ENCODE results near the gene TTC31.

The TTC31 gene

DNA sequence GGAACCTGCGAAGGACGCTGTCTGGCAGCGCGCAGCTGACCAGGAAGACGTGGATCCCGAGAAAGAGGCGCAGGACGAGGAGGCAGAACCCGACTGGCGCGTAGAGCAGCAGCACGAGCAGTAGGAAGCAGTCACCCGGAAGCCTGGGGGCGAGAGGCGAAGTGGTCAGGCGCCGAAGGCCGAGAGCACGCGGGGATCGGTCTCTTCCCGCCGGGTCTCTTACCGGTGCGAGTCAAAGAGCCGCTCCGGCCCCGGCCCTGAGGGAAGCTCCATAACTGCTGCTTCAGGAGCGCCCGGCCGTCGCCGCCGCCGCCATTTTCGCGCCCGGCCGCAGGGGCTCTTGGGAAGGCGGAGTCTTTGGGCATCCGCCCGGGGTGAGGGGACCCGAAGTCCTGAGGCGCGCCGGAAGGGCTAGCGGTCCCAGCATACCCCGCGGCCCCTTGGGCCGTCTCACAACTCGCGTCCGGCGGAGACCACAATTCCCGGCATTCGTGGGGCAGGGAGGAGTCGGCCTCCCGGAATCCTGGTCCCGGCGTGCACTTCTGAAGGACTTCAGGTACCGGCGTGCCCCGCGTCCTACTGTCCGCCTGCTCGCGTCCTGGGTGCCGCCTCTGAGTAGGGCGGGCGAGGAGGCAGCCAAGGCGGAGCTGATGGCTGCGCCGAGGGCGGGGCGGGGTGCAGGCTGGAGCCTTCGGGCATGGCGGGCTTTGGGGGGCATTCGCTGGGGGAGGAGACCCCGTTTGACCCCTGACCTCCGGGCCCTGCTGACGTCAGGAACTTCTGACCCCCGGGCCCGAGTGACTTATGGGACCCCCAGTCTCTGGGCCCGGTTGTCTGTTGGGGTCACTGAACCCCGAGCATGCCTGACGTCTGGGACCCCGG is 46.7 kb downstream of the TTC31 start, which contains the start of the genes AUP1 and HTRA2:
Gene AUP1, minus strand, starts transcription at position 350 of the 882 bp plus-strand sequence. Its CDS starts 77 bp downstream, at position 273.
Gene HTRA2, plus strand, starts transcription at position 577 of the 882 bp plus-strand sequence. Its CDS starts 74 bp downstream, at position 651.
- TF ChIP-seq, protein P1, sequence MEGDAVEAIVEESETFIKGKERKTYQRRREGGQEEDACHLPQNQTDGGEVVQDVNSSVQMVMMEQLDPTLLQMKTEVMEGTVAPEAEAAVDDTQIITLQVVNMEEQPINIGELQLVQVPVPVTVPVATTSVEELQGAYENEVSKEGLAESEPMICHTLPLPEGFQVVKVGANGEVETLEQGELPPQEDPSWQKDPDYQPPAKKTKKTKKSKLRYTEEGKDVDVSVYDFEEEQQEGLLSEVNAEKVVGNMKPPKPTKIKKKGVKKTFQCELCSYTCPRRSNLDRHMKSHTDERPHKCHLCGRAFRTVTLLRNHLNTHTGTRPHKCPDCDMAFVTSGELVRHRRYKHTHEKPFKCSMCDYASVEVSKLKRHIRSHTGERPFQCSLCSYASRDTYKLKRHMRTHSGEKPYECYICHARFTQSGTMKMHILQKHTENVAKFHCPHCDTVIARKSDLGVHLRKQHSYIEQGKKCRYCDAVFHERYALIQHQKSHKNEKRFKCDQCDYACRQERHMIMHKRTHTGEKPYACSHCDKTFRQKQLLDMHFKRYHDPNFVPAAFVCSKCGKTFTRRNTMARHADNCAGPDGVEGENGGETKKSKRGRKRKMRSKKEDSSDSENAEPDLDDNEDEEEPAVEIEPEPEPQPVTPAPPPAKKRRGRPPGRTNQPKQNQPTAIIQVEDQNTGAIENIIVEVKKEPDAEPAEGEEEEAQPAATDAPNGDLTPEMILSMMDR (IDR thresholded peaks at IDR 0.05; ENCODE audit: low read depth, low read length) = no peak
- peak within 1 kb of the TSS; percentile 97 for H3K4me3 ChIP-seq (ENCODE audit: low read depth, low read length)
- in situ Hi-C loops (cut with HindIII; ENCODE audit: low sequenced_read_pairs) = no loop called here
- peak; percentile 100 for DNase-seq (ENCODE audit: low read depth, low spot score)

GRCh38 chr2:74530239-74531187 is 47.6 kb downstream of the TTC31 start:
- in situ Hi-C loops (cut with HindIII; ENCODE audit: low sequenced_read_pairs) = no loop called here
- peak; percentile 22 for DNase-seq (ENCODE audit: low read depth, low spot score)
- TF ChIP-seq, protein P1 (IDR thresholded peaks at IDR 0.05; ENCODE audit: low read depth, low read length) = no peak
- H3K4me3 ChIP-seq (ENCODE audit: low read depth, low read length) = peak overlapping the region; percentile 97

DNA sequence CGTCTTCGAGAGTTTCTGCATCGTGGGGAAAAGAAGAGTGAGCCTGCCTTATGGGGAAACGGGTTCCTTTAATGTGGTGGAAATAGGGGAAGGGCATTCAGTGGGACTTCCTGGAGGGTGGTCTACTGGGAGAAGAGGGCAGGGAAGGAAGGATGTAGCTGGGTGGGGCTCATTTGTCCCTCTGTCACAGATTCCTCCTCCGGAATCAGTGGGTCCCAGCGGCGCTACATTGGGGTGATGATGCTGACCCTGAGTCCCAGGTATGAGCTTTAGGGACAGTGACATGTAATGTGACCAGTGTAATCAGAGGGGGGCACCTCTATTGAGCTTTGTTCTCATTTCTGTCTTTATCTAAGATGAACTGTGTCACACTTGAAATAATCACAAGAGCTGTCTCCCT is 48.8 kb downstream of the TTC31 start:
- in situ Hi-C loops (cut with HindIII; ENCODE audit: low sequenced_read_pairs) = no loop called here
- H3K4me3 ChIP-seq (ENCODE audit: low read depth, low read length) = no peak overlapping the region
- no peak for DNase-seq (ENCODE audit: low read depth, low spot score)
- TF ChIP-seq, protein P1 (IDR thresholded peaks at IDR 0.05; ENCODE audit: low read depth, low read length) = no peak

DNA sequence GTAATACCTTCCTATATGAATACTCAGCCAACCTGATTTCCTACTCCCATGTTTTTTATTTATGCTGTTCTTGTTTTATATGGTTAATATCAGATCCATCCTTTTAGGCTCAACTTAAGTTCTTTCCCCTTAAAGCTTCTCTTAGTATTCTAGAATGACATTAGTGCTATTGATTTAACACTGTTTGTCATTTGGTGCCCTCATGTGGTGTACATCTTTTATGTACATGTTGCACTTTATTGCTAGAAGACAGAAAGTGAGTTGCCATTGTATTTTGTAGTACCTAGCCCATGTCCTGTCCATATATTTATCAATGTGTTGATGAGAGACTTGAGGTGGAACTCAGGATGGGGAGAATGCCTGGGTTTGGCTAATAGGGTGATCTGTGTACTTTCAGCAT is 49.3 kb downstream of the TTC31 start:
- peak; percentile 45 for DNase-seq (ENCODE audit: low read depth, low spot score)
- TF ChIP-seq, protein P1 (IDR thresholded peaks at IDR 0.05; ENCODE audit: low read depth, low read length) = peak; percentile 21
- H3K4me3 ChIP-seq (ENCODE audit: low read depth, low read length) = no peak overlapping the region
- in situ Hi-C loops (cut with HindIII; ENCODE audit: low sequenced_read_pairs) = no loop called here

GRCh38 chr2:74533464-74533863 is 50.6 kb downstream of the TTC31 start:
- DNase-seq (ENCODE audit: low read depth, low spot score) = no peak
- TF ChIP-seq, protein P1 (IDR thresholded peaks at IDR 0.05; ENCODE audit: low read depth, low read length) = no peak
- no peak overlapping the region for H3K4me3 ChIP-seq (ENCODE audit: low read depth, low read length)
- in situ Hi-C loops (cut with HindIII; ENCODE audit: low sequenced_read_pairs) = no loop called here

GRCh38 chr2:74534411-74534810 is 51.5 kb downstream of the TTC31 start:
- H3K4me3 ChIP-seq (ENCODE audit: low read depth, low read length) = no peak overlapping the region
- TF ChIP-seq, protein P1 (IDR thresholded peaks at IDR 0.05; ENCODE audit: low read depth, low read length) = no peak
- in situ Hi-C loops (cut with HindIII; ENCODE audit: low sequenced_read_pairs) = no loop called here
- no peak for DNase-seq (ENCODE audit: low read depth, low spot score)
